ENCODE data around the gene CROCC. TPM values are rescaled to one million over a fixed set of nuclear protein-coding genes. Genes with fewer than 3 reads are reported as not detected.
A peak's percentile ranks its signal among the peaks of the same experiment; 100 is the strongest.

The CROCC gene
- polyA plus RNA-seq, 3 donors = 25.1 to 56.4 (median 45.8) TPM

DNA sequence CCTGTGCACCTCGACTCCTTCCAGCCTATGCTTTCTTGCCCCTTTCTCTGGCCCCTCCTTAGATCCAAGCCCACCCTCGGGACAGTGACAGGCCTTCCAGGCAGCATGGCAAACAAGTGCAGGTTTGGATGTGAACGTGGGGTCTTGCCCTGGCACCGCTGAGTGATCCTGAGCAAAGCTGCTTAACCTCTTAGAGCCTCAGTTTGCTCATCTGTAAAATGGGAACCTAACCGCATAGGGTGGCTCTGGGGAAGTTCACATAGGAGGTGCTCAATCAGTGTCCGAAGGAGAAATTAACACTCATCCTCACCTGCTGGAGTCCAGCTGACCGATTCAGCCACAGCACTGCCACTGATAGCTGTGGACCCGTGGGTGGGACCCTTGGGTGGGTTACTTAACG, 51.5 kb downstream of the CROCC start:
- no peak for DNase-seq (ENCODE audit: extremely low read depth in 1 of 11, low read depth in 9 of 11, low spot score in 4 of 11)

DNA sequence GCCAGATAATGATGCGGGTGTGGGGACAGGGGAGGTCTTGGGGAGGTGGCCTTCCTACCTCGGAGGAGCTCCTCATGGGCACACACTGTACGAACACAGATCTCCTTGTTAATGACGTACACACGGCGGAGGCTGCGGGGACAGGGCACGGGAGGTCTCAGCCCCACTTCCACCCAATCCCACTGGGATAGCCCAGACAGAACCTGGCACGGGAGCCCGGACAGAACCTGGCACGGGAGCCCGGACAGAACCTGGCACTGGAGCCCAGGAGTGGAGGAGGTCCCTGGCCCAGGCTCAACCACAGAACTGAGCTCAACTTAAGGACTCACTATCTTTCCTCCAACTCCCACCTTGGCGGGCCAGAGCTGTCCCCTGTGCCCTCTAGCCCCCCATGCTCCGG, 53.5 kb downstream of the CROCC start:
- DNase-seq (ENCODE audit: extremely low read depth in 1 of 11, low read depth in 9 of 11, low spot score in 4 of 11) = no peak

DNA sequence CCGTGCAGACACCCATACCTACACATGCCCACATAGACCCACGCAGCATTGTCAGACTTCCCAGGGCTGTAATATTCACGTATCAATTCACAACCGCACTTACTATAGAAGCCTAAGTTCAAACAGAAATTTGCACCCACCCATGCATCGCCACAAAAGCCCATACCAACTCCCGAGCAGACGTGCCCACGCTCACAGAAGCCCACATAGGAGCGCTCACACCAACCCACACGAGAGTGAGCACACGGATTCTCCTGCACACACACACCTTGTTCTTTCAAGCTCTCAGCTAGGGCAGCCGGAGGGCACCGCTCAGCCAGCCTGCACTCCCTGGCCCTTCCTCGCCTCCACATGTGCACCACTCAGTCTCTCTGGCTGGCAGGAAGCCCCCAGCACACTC, 54.1 kb downstream of the CROCC start:
- no peak for DNase-seq (ENCODE audit: extremely low read depth in 1 of 11, low read depth in 9 of 11, low spot score in 4 of 11)

DNA sequence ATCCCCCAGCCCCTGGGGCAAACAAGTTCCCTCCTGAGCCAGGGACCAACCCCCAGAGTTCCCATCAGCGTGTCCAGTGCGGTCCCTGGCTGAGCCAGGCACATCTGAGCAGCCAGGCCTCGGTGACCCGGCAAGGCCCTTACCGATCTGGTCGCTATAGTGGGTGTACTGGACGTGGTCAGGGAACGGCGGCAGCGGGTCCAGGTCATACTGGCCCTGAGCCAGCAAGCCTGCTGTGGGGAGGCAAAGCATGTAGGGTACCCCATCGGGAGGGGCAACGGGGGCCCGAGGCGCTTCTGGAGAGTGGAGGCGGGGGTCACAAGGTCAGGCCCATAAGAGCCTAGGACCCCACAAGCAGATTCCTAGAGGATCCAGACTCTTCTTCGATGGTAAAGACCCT, 55.2 kb downstream of the CROCC start:
- no peak for DNase-seq (ENCODE audit: extremely low read depth in 1 of 11, low read depth in 9 of 11, low spot score in 4 of 11)

DNA sequence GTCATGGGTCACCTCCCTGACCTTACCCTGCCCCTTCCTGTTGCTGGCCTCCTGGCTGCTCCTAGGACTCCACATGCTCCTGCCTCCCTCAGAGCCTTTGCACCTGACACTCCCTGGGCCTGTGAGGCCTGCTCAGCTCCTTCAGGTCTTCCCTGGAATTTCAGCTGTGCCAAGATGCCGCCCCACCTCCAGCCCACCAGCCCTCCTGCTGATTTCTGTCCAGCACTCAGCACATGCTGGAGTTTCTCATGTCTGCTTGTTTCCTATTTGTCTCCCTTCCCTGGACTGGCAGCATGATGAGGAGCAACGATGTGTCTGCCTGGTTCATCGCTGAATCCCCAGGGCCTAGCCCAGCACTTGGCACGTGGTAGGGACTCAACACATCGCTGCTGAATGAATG, 55.6 kb downstream of the CROCC start:
- no peak for DNase-seq (ENCODE audit: extremely low read depth in 1 of 11, low read depth in 9 of 11, low spot score in 4 of 11)

DNA sequence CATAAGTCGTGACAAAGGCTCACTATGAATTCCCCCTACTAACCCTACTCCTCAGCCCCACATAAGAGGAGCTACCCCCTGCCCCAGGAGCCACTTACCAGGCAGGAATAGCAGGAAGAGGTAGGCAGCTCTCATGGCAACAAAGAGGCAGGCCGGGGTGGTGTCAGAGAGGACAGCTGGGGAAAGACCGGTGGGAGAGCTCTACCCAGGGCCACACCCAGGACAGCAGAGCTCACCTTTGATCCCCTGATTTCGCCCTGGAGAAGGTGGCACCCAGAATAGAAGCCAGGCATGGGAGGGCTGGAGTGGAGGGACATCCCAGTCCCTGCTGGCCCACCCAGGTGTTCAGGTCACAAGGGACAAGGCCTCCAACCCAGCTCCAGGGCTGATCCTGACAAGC, 56.4 kb downstream of the CROCC start:
- DNase-seq (ENCODE audit: extremely low read depth in 1 of 11, low read depth in 9 of 11, low spot score in 4 of 11) = no peak

DNA sequence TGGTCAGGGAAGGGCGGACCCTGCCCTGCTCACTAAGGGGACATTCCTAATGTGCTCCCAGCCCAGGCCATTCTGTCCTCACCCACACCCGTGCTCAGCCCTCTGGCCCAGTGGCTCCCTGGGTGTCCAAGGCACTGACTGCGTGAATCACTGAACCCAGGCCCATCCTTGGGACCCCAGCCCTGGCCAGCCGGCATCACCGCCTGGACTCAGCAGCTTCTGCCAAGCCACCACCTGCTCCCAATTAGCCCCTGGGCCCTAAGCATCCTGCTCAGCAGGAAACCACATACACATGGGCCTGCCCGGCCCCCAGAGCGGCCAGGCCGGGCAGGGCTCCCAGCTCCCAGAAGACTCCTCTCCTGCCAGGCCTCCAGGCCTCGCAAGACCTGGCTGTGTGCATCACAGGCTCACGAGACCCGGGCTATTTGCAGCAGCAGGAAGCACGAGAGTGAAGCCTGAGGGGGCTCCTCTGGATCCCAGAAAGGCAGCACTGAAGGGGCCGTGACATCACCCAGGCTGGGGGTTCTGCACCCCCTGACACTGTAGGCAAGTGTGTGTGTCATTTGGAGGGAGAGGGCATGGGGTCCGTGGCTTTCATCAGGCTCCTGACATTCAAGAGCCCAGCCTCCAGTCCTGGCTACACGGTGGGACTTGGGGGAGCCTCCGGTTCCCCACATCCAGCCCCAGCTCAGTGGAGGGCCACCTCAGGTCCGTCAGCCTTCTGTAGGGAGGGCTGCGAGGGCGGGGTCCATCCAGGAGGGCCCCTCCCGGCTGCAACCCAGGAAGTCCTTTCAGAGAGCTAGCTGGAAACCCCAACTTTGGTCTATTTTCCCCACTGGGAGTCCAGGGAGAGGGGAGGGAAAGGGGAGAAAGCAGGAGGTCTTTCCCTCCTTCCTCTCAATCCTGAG, 57.1 kb downstream of the CROCC start:
- DNase-seq (ENCODE audit: extremely low read depth in 1 of 11, low read depth in 9 of 11, low spot score in 4 of 11) = no peak

DNA sequence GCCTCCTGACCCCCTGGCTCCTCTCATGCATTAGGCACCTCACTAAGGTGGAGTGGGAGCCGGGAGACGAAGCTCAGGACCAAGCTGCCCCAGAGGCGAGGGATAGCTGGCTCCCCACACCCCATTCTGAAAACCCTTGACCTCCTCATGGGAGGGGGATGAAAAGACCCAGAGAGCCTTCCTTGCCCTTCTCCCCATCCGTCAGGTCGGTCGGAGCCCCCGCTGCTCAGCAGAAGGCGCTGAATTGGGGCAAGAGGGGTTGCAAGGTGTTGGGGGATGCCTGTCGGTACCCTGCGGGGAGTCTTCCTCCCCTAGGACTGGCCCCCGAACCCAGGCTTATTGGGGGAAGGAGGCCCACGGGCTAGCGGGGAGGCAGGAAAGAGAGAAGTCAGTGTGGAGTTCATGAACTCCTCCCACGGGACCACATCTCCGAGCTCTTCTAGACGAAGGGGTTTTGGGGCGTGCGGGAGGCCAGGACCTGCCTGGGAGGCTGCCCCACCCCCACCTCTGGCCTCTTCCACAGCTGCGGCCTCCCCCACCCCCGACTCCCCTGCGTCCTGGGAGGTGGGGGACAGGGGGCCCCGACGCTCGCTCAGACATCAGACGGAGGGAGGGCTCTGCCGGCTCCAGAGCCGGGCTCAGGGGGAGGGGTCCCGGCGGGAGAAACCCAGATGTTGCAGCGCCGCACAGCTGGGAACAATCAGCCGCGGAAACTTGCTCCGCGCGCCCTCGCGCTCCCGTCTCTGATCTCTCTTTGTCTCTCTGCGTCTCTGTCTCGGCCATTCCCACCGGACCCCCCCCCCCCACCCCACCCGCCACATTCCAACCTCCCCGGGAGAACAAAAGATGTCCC, 58.0 kb downstream of the CROCC start:
- peak in 3 of 11 donors; percentile 60 to 71 (median 60) for DNase-seq (ENCODE audit: extremely low read depth in 1 of 11, low read depth in 9 of 11, low spot score in 4 of 11)

DNA sequence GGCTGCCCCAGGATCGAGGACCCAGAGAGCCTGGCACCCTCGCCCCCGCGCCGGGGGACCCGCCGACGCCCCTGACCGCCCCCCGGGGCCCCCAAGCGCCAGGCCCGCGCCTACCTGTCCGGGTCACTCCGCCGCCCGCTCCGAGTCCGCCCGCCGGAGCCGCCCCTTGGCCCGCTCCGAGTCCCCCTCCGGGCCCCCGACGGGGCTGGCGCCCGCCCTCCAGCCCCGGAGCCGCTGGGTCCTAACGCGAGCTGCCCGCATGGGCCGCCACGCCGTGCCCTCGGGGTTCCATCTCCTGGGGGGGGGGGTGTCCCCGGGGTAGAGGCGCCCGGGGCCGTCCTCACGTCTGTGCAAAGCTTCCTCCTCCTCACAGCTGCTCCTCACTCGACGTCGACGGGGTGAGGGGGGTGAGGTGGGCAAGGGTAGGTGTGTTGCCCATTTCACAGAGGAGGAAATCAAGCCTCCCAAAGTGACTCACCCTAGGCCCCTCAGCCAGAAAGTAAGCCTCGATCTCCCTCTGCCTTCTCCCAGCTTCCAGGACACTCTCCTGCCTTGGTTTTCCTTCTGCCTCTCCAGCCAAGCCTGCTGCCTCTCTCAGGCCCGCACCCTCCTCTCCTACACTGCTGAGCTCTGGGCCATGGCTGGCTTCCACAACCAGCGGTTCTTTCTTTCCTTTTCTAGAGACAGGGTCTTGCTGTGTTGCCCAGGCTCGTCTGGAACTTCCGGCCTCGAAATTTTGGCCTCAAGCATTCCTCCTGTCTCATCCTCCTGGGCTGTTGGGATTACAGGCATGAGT, 58.9 kb downstream of the CROCC start, which contains the start of gene MFAP2:
TSS of gene MFAP2 (minus strand) at position 148 of the 796 bp plus-strand sequence. CDS start 2,347 bp downstream, outside the sequence.
- DNase-seq (ENCODE audit: extremely low read depth in 1 of 11, low read depth in 9 of 11, low spot score in 4 of 11) = no peak

DNA sequence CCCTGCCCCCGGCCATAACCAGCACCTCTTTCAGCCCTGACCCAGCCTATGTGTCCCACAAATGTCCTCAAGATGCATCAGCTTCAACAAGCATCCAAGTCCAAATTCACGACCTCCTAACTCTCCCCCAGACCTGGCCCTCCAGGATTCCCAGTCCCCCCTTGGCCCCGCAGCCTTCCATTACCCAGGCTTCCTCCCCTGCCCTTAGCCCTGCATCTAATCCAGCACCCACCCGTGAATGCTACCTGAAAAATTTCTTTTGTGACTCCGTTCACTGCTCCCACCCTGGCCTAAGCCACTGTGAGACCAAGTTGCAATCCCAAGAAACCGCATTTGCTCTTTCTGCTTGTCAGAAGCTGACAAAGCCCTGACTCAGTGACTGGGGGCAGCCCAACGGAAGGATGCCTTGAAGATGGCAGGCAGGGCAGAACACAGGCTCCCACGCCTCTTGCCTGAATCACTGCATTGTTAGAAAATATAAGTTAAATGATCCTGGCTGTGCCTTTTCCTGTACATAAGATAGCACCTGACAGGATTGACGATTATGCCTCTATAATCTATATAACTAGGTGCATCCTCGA, 59.6 kb downstream of the CROCC start:
- DNase-seq (ENCODE audit: extremely low read depth in 1 of 11, low read depth in 9 of 11, low spot score in 4 of 11) = no peak

DNA sequence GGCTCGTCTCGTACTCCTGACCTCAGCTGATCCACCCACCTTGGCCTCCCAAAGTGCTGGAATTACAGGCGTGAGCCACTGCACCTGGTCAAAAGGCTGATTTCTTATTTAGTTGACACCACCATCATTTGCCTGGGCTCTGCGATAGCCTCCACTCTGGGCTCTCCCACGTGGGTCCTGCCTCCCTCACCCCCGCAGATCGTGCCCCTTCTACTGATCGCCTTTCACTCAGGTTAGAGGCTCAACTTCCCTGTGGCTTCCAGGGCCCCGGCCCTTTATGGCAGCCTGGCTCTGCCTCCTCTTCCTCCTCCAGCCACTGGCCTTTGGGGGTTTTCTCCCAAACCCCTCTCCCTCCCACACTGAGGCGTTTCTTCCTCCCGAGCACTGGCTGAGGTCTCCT, 61.2 kb downstream of the CROCC start:
- DNase-seq (ENCODE audit: extremely low read depth in 1 of 11, low read depth in 9 of 11, low spot score in 4 of 11) = no peak

DNA sequence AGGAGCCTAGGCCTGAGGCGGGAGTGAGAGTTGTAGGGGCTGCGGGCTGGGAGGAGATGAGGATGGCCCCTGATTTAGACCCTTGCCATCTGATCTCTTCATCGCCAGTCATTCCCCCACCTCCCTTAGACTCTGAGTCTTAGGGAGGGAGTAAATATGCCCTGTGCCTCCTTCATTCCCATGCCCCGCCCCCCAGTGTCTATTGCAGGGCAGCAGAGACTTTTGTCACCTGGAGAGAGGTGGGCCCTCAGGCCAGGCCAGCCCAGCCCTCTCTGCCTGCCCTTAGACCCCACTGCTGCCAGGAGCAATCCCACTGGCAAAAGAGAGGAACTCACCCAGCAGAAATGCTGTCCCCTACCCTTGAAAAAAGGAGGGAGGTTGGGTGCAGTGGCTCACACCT, 61.9 kb downstream of the CROCC start:
- DNase-seq (ENCODE audit: extremely low read depth in 1 of 11, low read depth in 9 of 11, low spot score in 4 of 11) = no peak

DNA sequence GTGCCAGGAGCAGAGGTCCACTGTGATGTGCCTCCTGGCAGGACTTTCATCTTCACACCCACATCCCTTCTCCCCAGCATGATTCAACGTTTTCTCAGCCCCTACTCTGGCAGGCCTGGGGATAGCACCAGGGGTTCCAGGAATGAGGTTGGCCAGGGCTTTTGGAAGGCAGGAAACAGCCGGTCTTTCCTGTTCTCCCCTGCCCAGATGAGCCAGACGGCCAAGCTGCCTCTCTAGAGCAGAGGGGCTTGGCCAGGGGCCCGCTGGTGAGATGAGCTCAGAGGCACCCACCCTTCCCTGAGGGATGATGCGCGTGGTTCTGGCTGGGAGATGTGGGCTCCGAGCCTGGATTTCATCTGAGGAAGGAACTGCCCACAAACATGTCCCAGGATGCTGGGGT, 63.0 kb downstream of the CROCC start:
- DNase-seq (ENCODE audit: extremely low read depth in 1 of 11, low read depth in 9 of 11, low spot score in 4 of 11) = no peak

DNA sequence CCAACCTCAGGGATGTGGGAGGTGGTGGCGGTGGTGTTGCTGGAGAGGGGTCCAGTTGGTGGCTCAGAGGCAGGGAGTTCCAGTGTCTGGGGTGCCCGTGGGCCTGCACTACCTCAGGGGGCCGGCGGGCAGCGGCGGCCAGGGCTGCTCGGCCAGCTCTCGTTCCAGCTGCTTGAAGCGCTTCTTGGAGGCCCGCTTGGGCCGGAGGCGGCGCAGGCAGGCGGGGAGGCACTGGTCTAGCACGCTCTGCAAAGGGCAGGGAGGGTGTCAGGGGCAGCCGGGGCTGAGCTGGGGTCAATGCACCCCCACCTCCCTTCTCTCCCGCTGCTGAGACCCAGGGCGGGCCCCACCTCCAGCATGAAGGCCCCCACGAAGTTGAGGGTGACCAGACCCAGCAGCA, 64.4 kb downstream of the CROCC start:
- DNase-seq (ENCODE audit: extremely low read depth in 1 of 11, low read depth in 9 of 11, low spot score in 4 of 11) = no peak

DNA sequence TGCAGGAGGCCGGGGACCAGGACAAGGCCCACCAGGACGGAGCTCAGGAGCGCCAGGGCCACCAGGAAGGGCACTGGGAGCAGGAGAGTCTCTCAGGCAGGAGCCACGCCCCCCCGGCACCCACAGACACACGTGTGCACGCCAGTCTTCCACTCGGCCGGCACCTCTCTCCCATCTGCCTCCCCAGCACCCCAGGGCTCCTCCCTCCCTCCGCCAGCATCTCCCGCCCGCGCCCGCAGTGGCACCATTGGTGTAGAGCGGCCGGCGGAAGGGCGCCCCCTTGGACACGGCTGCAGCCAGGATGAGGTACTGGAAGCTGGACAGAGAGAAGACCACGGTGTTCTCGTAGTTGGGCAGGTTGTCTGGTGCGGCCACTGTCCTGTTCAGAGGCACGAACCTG, 64.8 kb downstream of the CROCC start:
- no peak for DNase-seq (ENCODE audit: extremely low read depth in 1 of 11, low read depth in 9 of 11, low spot score in 4 of 11)

DNA sequence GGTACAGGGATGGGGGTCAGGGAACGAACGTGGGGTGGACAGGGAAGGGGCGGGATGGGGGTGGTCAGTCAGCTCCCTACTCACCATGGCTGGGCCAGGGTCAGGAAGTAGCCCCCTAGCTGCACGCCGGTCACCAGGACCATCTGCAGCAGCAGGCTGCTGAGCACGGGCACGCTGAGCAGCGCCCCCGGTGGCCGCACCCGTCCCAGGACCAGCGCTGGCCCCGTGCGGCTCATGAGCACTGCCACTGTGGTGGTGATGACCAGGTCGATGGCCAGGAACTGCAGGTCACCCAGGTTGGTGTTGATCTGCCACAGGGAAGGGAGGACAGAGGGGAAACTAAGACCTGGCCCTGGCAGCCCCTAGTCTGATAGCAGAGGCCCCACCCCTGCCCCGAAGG, 65.2 kb downstream of the CROCC start:
- no peak for DNase-seq (ENCODE audit: extremely low read depth in 1 of 11, low read depth in 9 of 11, low spot score in 4 of 11)

DNA sequence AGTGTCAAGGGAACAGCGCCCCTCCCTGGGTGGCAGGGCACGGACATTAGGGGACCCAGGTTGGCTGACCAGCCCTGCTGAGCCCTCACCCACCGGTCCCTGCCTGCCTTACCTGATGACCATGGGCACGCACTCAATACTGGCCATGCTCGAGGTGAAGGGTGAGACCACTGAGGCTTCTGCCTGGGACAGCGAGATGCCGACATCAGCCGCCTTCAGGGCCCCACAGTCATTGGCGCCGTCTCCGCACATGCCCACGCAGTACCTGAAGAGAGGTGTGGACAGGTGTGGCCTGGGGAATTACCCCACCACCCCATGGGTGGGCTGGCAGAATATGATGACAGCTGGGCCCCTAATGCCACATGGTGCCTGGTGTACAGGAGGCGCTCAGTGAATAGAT, 66.5 kb downstream of the CROCC start:
- DNase-seq (ENCODE audit: extremely low read depth in 1 of 11, low read depth in 9 of 11, low spot score in 4 of 11) = no peak

DNA sequence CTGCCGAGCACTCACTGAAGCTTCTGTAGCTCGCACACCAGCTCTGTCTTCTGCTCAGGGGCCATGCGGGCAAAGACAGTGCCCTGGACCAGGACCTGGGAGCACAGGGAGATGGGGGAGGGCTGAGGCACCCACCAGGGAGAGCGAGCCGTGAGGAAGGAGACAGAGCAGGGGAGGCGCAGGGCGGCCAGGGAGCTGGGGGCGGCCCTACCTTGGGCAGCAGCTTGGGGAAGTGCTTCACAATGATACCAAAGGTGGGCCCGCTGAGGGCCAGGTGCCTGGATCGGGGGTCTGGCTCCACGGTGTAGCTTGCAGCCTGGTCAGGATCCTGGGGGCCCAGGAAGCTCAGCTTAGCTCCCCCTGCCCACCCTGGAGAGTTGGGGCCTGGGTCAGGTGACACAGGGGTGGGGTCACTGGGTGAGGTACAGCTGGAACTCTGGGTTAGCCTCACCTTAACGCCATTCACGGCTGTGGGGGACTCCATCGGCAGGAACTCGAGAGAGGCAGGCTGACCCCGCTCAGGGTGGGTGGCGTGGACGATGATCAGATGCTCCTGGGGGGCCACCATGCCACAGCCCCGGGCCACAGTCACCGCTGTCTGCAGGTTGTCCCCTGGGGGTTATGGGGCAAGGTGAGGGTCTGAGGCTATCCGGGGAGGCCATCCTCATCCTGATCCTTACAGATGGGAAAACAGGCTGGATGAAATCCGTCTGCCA, 68.1 kb downstream of the CROCC start:
- DNase-seq (ENCODE audit: extremely low read depth in 1 of 11, low read depth in 9 of 11, low spot score in 4 of 11) = no peak

Data from renal cortex interstitium (tissue), 11 donors.